OCI-LY1 (cell line): Measurements from ENCODE around the gene APOA4.

Experiments
- EZH2 ChIP-seq: fragments of 200-600 bp; sonication (generic), shearing (Covaris generic); IDR thresholded peaks from 2 replicates; pipeline ENCODE4 v1.8.0; 2017; ENCODE audit warnings: borderline replicate concordance, mixed run types, mild to moderate bottlenecking, antibody characterized with exemption, low read length, moderate library complexity, mixed read lengths
- TF ChIP-seq, protein P1 (sequence below): fragments of 200-600 bp; sonication (generic), shearing (Covaris generic); IDR thresholded peaks from 2 replicates; pipeline ENCODE4 v1.5.1; 2017; ENCODE audit warnings: mild to moderate bottlenecking, antibody characterized with exemption, low read length, moderate library complexity, mixed read lengths

DNA sequence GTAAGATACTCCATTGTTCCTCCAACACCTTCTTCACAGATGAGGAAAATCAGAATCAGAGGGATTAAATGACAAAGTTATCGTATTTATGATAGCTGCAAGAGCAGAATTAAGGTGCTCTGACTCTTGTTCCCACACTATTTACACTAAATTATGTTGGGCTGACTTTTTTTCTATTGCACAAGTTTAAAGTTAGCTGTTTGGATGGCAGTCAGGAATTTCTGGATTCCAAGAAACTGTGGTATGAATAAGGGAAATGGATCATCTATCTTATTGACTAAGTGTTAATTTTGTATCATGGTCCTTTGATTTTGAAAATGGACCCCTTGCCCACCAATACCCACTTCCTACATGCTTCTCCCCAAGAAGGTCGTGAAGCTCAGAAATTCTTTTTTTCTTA is 34.2 kb upstream of the APOA4 start:
- TF ChIP-seq, protein P1, sequence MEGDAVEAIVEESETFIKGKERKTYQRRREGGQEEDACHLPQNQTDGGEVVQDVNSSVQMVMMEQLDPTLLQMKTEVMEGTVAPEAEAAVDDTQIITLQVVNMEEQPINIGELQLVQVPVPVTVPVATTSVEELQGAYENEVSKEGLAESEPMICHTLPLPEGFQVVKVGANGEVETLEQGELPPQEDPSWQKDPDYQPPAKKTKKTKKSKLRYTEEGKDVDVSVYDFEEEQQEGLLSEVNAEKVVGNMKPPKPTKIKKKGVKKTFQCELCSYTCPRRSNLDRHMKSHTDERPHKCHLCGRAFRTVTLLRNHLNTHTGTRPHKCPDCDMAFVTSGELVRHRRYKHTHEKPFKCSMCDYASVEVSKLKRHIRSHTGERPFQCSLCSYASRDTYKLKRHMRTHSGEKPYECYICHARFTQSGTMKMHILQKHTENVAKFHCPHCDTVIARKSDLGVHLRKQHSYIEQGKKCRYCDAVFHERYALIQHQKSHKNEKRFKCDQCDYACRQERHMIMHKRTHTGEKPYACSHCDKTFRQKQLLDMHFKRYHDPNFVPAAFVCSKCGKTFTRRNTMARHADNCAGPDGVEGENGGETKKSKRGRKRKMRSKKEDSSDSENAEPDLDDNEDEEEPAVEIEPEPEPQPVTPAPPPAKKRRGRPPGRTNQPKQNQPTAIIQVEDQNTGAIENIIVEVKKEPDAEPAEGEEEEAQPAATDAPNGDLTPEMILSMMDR, result no peak
- no peak for TF ChIP-seq EZH2
